CD4-positive, alpha-beta memory T cell (primary cell): ENCODE results near the gene BCS1L. TPM values are rescaled to one million over a fixed set of nuclear protein-coding genes. Genes with fewer than 3 reads are reported as not detected.
"Not testable (repeated sequence)": the region's sequence is repeated elsewhere in the genome, so short reads cannot be mapped to it uniquely, and the experiment has no call there.

ENCODE experiments used
- CTCF ChIA-PET: fragments of 350-600 bp; sonication (Branson Sonifier 250); formaldehyde crosslinking; loops from one replicate; lab custom pipeline; 2021; ENCODE audit warnings: inconsistent platforms; ENCODE audit not compliant: partially characterized antibody; lab: Charles Lee
- POLR2A ChIA-PET: fragments of 350-600 bp; sonication (Branson Sonifier 250); formaldehyde crosslinking; loops from one replicate; lab custom pipeline; 2021; ENCODE audit not compliant: partially characterized antibody; lab: Charles Lee
- DNase-seq, 5 donors: peaks; one replicate each; pipeline versions ENCODE4 v3.0.0 to v3.0.0-alpha.2; 2020 to 2022; ENCODE audit warnings: mixed read lengths in 1 of 5
- H3K27ac ChIP-seq: one replicate; pipeline ENCODE4 v1.7.0; 2013; ENCODE audit warnings: low read depth, low read length
- H3K27me3 ChIP-seq: 2 replicates; pipeline ENCODE4 v1.7.0; 2013; ENCODE audit warnings: mild to moderate bottlenecking, low read length, moderate library complexity; ENCODE audit not compliant: insufficient read depth
- H3K36me3 ChIP-seq: 2 replicates; pipeline ENCODE4 v1.7.0; 2013; ENCODE audit warnings: mild to moderate bottlenecking, low read length, moderate library complexity; ENCODE audit not compliant: insufficient read depth
- H3K4me1 ChIP-seq: 2 replicates; pipeline ENCODE4 v1.7.0; 2013; ENCODE audit warnings: mild to moderate bottlenecking, low read length, moderate library complexity; ENCODE audit not compliant: insufficient read depth
- H3K4me3 ChIP-seq, 2 donors: one replicate each; pipeline ENCODE4 v1.7.0; 2013; ENCODE audit warnings: low read length in 2 of 2, mild to moderate bottlenecking in 1 of 2
- H3K9me3 ChIP-seq, 2 donors: one replicate each; pipeline ENCODE4 v1.7.0; 2013; ENCODE audit warnings: low read length in 2 of 2, control low read depth in 1 of 2; ENCODE audit not compliant: control insufficient read depth in 1 of 2
- H3K27ac Mint-ChIP-seq, 7 donors: one replicate each; pipeline ENCODE4 v1.8.0; 2020 to 2021; ENCODE audit warnings: mixed read lengths in 7 of 7, mild to moderate bottlenecking in 6 of 7, inconsistent platforms in 3 of 7, moderate library complexity in 3 of 7
- H3K27me3 Mint-ChIP-seq, 2 donors: one replicate each; pipeline ENCODE4 v1.8.0; 2020 to 2021; ENCODE audit warnings: mixed read lengths in 2 of 2
- H3K36me3 Mint-ChIP-seq, 2 donors: one replicate each; pipeline ENCODE4 v1.8.0; 2020 to 2021; ENCODE audit warnings: mixed read lengths in 2 of 2, inconsistent platforms in 1 of 2, mild to moderate bottlenecking in 1 of 2
- H3K4me1 Mint-ChIP-seq, 4 donors: one replicate each; pipeline ENCODE4 v1.8.0; 2020 to 2021; ENCODE audit warnings: mixed read lengths in 4 of 4, mild to moderate bottlenecking in 1 of 4
- H3K4me3 Mint-ChIP-seq, 8 donors: one replicate each; pipeline ENCODE4 v1.8.0; 2020 to 2021; ENCODE audit warnings: mixed read lengths in 8 of 8, mild to moderate bottlenecking in 7 of 8, moderate library complexity in 6 of 8, inconsistent platforms in 3 of 8
- H3K9me3 Mint-ChIP-seq, 8 donors: one replicate each; pipeline ENCODE4 v1.8.0; 2020 to 2021; ENCODE audit warnings: mixed read lengths in 8 of 8, mild to moderate bottlenecking in 5 of 8, inconsistent platforms in 3 of 8, moderate library complexity in 1 of 8
- intact Hi-C: fragments of 100-400 bp; cut with micrococcal nuclease; formaldehyde crosslinking; loops from one replicate; pipeline ENCODE4 v1.15.1; 2023
- polyA plus RNA-seq, 2 donors: library from polyadenylated mRNA; unstranded; fragments of 300-500 nt; fragmentation: Illumina TruSeq; gene quantifications; one replicate each; pipeline ENCODE4 v1.2.3, GENCODE V29; 2021
- total RNA-seq, 2 experiments: library from RNA; stranded (reverse); gene quantifications; one replicate each; pipeline ENCODE4 v1.2.3, GENCODE V29; 2021

The BCS1L gene
- total and polyA plus RNA-seq, 4 experiments from 2014 or later, result 13.9 to 57.2 (median 35.6) TPM

GRCh38 chr2:218671097-218671653 is 11.7 kb downstream of the BCS1L start:
- peaks cover 18% of the 10 kb centered on the region for H3K36me3 ChIP-seq
- DNase-seq, result peak in 1 of 5 donors; percentile 7
- H3K4me3 Mint-ChIP-seq, result peak overlapping the region; percentile 95 to 98 (median 96)
- H3K4me3 ChIP-seq, result peak overlapping the region; percentile 77 to 97
- H3K27me3 ChIP-seq, result no peaks in the 10 kb centered on the region
- no peaks in the 10 kb centered on the region for H3K27me3 Mint-ChIP-seq
- H3K36me3 Mint-ChIP-seq, result peaks cover 15 to 38% of the 10 kb centered on the region in 2 donors
- no peaks in the 10 kb centered on the region for H3K9me3 ChIP-seq
- peak overlapping the region; percentile 89 to 98 (median 98) for H3K27ac Mint-ChIP-seq
- peaks cover 18% of the 10 kb centered on the region for H3K4me1 ChIP-seq
- H3K9me3 Mint-ChIP-seq, result no peaks in the 10 kb centered on the region
- ChIA-PET POLR2A (interaction anchor here (0.5 to 3.4 kb wide), 13 partner anchors 12 to 926 kb away, joined by 3 to 67 read pairs (median 3); partner anchors contain the start of genes BCS1L, GLB1L, STK11IP and STK16), CTCF (interaction anchor here (0.7 to 7.2 kb wide), 6 partner anchors 11 to 205 kb away, joined by 3 to 51 read pairs (median 10); partner anchors contain the start of genes BCS1L, TTLL4 and ZNF142)
- H3K4me1 Mint-ChIP-seq, result peaks cover 13 to 26% (median 19%) of the 10 kb centered on the region in 4 donors
- intact Hi-C loops, result loop anchor here (1.0 to 5.0 kb wide), 2 partner anchors 104 to 265 kb away; partner anchors contain the start of genes CNOT9 and USP37
- peak overlapping the region; percentile 81 for H3K27ac ChIP-seq

GRCh38 chr2:218671654-218672566 is 12.4 kb downstream of the BCS1L start, which contains the start of the genes RNF25 and STK36:
RNF25 (minus strand) TSS chr2:218672002; CDS start chr2:218671970, 32 bp downstream.
STK36 (plus strand) TSS chr2:218672086; CDS start chr2:218672830, 744 bp downstream.
- Histone ChIP-seq H3K4me3 (peak within 1 kb of the TSS; percentile 77 to 97), H3K4me1 (peaks cover 18% of the 10 kb centered on the region), H3K27me3 (no peaks in the 10 kb centered on the region), H3K9me3 (no peaks in the 10 kb centered on the region), H3K27ac (peak within 1 kb of the TSS; percentile 81), H3K36me3 (peaks cover 13% of the 10 kb centered on the region)
- intact Hi-C loops, result loop anchor here (1.0 to 5.0 kb wide), 4 partner anchors 13 to 266 kb away; partner anchors contain the start of genes BCS1L, CNOT9, TTLL4 and USP37
- ChIA-PET CTCF (interaction anchor here (0.7 to 7.2 kb wide), 7 partner anchors 12 to 205 kb away, joined by 3 to 51 read pairs (median 6); partner anchors contain the start of genes BCS1L, TTLL4 and ZNF142), POLR2A (interaction anchor here (0.5 to 3.4 kb wide), 13 partner anchors 13 to 925 kb away, joined by 3 to 67 read pairs (median 3); partner anchors contain the start of genes BCS1L, GLB1L, STK11IP and STK16)
- H3K27ac Mint-ChIP-seq, result peak within 1 kb of the TSS; percentile 89 to 98 (median 98)
- H3K36me3 Mint-ChIP-seq, result peaks cover 14 to 35% of the 10 kb centered on the region in 2 donors
- H3K9me3 Mint-ChIP-seq, result no peaks in the 10 kb centered on the region
- peak; percentile 78 to 88 (median 81) for DNase-seq
- peaks cover 13 to 26% (median 19%) of the 10 kb centered on the region in 4 donors for H3K4me1 Mint-ChIP-seq
- H3K27me3 Mint-ChIP-seq, result no peaks in the 10 kb centered on the region
- H3K4me3 Mint-ChIP-seq, result peak within 1 kb of the TSS; percentile 95 to 98 (median 96)

- CTCF ChIA-PET, result no interaction called here
- H3K27me3 Mint-ChIP-seq, result no peaks in the 10 kb centered on the region
- no peaks in the 10 kb centered on the region for H3K36me3 ChIP-seq
- H3K4me1 Mint-ChIP-seq, result peaks cover 0 to 1% (median 0%) of the 10 kb centered on the region in 4 donors
- no peaks in the 10 kb centered on the region for H3K4me1 ChIP-seq
- H3K27me3 ChIP-seq, result no peaks in the 10 kb centered on the region
- intact Hi-C loops, result no loop called here
- no peak overlapping the region for H3K4me3 Mint-ChIP-seq
- H3K4me3 ChIP-seq, result no peak overlapping the region
- no peak for DNase-seq
- POLR2A ChIA-PET, result no interaction called here
- no peaks in the 10 kb centered on the region for H3K9me3 Mint-ChIP-seq
- no peaks in the 10 kb centered on the region for H3K9me3 ChIP-seq
- no peak overlapping the region for H3K27ac ChIP-seq
- H3K36me3 Mint-ChIP-seq, result peaks cover 16 to 21% of the 10 kb centered on the region in 2 donors
- H3K27ac Mint-ChIP-seq, result peak overlapping the region in 1 of 7 donors; percentile 25
Observed at GRCh38 chr2:218679119-218679518, 19.6 kb downstream of the BCS1L start.

GRCh38 chr2:218680061-218680460 is 20.6 kb downstream of the BCS1L start:
- ChIA-PET CTCF (no interaction called here), POLR2A (no interaction called here)
- Mint-ChIP-seq H3K4me3 (no peak overlapping the region), H3K27ac (no peak overlapping the region), H3K27me3 (no peaks in the 10 kb centered on the region), H3K36me3 (peaks cover 16 to 21% of the 10 kb centered on the region in 2 donors), H3K9me3 (no peaks in the 10 kb centered on the region), H3K4me1 (peaks cover 0 to 1% (median 0%) of the 10 kb centered on the region in 4 donors)
- no peak overlapping the region for H3K4me3 ChIP-seq
- no peaks in the 10 kb centered on the region for H3K27me3 ChIP-seq
- no peaks in the 10 kb centered on the region for H3K36me3 ChIP-seq
- H3K9me3 ChIP-seq, result no peaks in the 10 kb centered on the region
- intact Hi-C loops, result no loop called here
- H3K27ac ChIP-seq, result no peak overlapping the region
- no peak for DNase-seq
- H3K4me1 ChIP-seq, result no peaks in the 10 kb centered on the region

- H3K4me3 ChIP-seq, H3K27me3 ChIP-seq, H3K27ac Mint-ChIP-seq, H3K4me3 Mint-ChIP-seq, H3K4me1 Mint-ChIP-seq, H3K27ac ChIP-seq, H3K9me3 ChIP-seq, H3K36me3 ChIP-seq, H3K27me3 Mint-ChIP-seq, POLR2A ChIA-PET, H3K4me1 ChIP-seq, H3K9me3 Mint-ChIP-seq: not testable (repeated sequence)
- intact Hi-C loops, result loop anchor here (1.0 to 5.0 kb wide), 2 partner anchors 28 to 280 kb away; partner anchors contain the start of genes BCS1L and ZNF142
- CTCF ChIA-PET, result interaction anchor here (0.7 to 2.2 kb wide), 16 partner anchors 10 to 1090 kb away, joined by 3 to 23 read pairs (median 3); partner anchors contain the start of genes BCS1L, RNF25, STK36 and TTLL4
- peak; percentile 25 to 43 (median 30) for DNase-seq
- peaks cover 15 to 22% of the 10 kb centered on the region in 2 donors for H3K36me3 Mint-ChIP-seq
Observed at GRCh38 chr2:218687400-218688060, 28.0 kb downstream of the BCS1L start.

- Mint-ChIP-seq H3K27me3 (no peaks in the 10 kb centered on the region), H3K9me3 (no peaks in the 10 kb centered on the region), H3K36me3 (peaks cover 29 to 41% of the 10 kb centered on the region in 2 donors), H3K4me1 (peaks cover 0 to 4% (median 2%) of the 10 kb centered on the region in 4 donors), H3K27ac (no peak overlapping the region), H3K4me3 (no peak overlapping the region)
- DNase-seq, result no peak
- intact Hi-C loops, result no loop called here
- Histone ChIP-seq H3K4me1 (no peaks in the 10 kb centered on the region), H3K27ac (no peak overlapping the region), H3K9me3 (no peaks in the 10 kb centered on the region), H3K27me3 (no peaks in the 10 kb centered on the region), H3K4me3 (no peak overlapping the region), H3K36me3 (no peaks in the 10 kb centered on the region)
- ChIA-PET CTCF (interaction anchor here (1.3 to 1.7 kb wide), 2 partner anchors 19 to 31 kb away, joined by 4 read pairs; partner anchors contain the start of genes BCS1L and ZNF142), POLR2A (no interaction called here)
Observed at GRCh38 chr2:218691234-218691633, 31.8 kb downstream of the BCS1L start.
